Tibial nerve (tissue), 4 donors: ENCODE measurements around the gene UTS2B. TPM values are rescaled to one million over a fixed set of nuclear protein-coding genes. Genes with fewer than 3 reads are reported as not detected.

Source experiments
- DNase-seq, 2 donors: peaks; one replicate each; pipeline ENCODE4 v3.0.0-alpha.2; 2019; ENCODE audit warnings: low spot score in 2 of 2
- H3K27ac ChIP-seq, 4 donors: fragments of 200-600 bp; sonication (generic) in 3 of 4; one replicate each; pipeline ENCODE4 v1.5.1; 2017 to 2019; ENCODE audit warnings: mild to moderate bottlenecking in 1 of 4
- H3K27me3 ChIP-seq, 2 donors: fragments of 200-600 bp; sonication (generic) in 1 of 2; one replicate each; pipeline versions ENCODE4 v1.5.1 to v1.6.0; 2017 to 2019
- H3K36me3 ChIP-seq, 3 donors: fragments of 200-600 bp; sonication (generic); one replicate each; pipeline ENCODE4 v1.5.1; 2018 to 2019
- H3K4me1 ChIP-seq, 4 donors: fragments of 200-600 bp; sonication (generic) in 3 of 4; one replicate each; pipeline ENCODE4 v1.5.1; 2017 to 2019
- H3K4me3 ChIP-seq, 4 donors: fragments of 200-600 bp; sonication (generic) in 3 of 4; one replicate each; pipeline ENCODE4 v1.5.1; 2017 to 2019; ENCODE audit warnings: mild to moderate bottlenecking in 1 of 4, moderate library complexity in 1 of 4
- H3K9me3 ChIP-seq, 4 donors: fragments of 200-600 bp; sonication (generic) in 3 of 4; one replicate each; pipeline ENCODE4 v1.5.1; 2017 to 2019
- CTCF ChIP-seq, 5 experiments: fragments of 200-600 bp in 3 of 5; fragments of 450-650 bp in 2 of 5; sonication (generic) in 3 of 5; IDR thresholded peaks; one replicate each; pipeline ENCODE4 v1.5.1; 2016 to 2019; ENCODE audit warnings: antibody characterized with exemption in 5 of 5, mild to moderate bottlenecking in 3 of 5, moderate library complexity in 2 of 5
- EP300 ChIP-seq, 2 donors: sonication (generic); formaldehyde crosslinking; IDR thresholded peaks; one replicate each; pipeline ENCODE4 v1.6.1; 2017; ENCODE audit warnings: antibody characterized with exemption in 2 of 2, mild to moderate bottlenecking in 1 of 2
- POLR2A ChIP-seq, 2 donors: fragments of 450-650 bp; IDR thresholded peaks; one replicate each; pipeline ENCODE4 v1.6.1; 2017; ENCODE audit warnings: antibody characterized with exemption in 2 of 2, mild to moderate bottlenecking in 2 of 2, moderate library complexity in 2 of 2
- WGBS, 2 donors: methylation state at CpG; one replicate each; pipeline ENCODE4 v1.1.5; 2018; 5-methylcytosine and 5-hydroxymethylcytosine counted together
- total RNA-seq, 4 donors: library from RNA; depleted of rRNA; stranded (reverse); fragments of >200 nt; gene quantifications; one replicate each; pipeline ENCODE4 v1.1.0, GENCODE V29; 2016

UTS2B gene
- total RNA-seq, 4 donors from 2014 or later, result 0.90 to 2.7 TPM; not detected in 2

DNA sequence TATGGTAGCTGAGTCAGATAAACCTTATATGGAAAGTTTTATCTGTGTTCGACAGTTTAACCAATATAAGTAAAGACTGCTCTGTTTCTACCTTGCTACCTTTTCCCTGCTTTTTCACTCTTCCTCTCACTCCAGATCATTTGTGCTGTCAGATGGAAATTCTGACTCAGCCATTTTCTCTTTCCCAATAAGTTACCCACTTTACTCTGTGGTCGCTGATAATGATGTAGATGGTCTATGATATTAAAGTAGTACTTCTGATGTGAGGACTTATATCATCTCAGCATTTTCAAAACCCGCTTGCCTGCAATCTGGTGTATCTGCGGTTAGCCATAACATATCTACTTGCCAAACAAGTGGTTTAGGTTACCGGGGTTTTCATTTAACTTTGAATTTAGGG is 15.0 kb upstream of the UTS2B start:
- Histone ChIP-seq H3K4me1 (peaks cover 0 to 40% (median 8%) of the 10 kb centered on the region in 4 donors), H3K36me3 (no peaks in the 10 kb centered on the region), H3K27ac (no peak overlapping the region), H3K9me3 (no peaks in the 10 kb centered on the region), H3K27me3 (no peaks in the 10 kb centered on the region), H3K4me3 (no peak overlapping the region)
- TF ChIP-seq CTCF (IDR thresholded peaks at IDR 0.05) (no peak), EP300 (IDR thresholded peaks at IDR 0.05) (no peak), POLR2A (IDR thresholded peaks at IDR 0.05) (no peak)
- no peak for DNase-seq
- WGBS, 2 donors, result 95% methylated on average over 5 of the region's 5 CpGs

DNA sequence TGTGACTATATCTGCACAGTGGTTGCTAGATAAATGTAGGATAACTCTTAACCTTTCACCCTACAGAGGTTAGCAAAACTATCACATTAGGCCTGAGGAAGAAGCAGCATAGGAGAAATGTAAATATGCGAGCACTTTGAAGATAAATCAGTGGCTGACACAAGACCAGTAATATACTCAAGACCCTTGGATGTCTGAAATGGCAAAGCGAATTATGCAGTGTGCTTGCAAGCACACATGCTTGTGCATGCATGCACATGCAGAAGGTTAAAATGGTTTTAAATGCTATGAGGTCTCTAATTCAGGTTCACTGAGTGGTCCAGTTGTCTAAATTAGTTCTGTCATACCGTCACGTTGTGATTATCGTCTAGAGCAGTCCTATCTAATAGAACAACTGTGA is 13.6 kb upstream of the UTS2B start:
- Histone ChIP-seq H3K27ac (no peak overlapping the region), H3K36me3 (no peaks in the 10 kb centered on the region), H3K9me3 (no peaks in the 10 kb centered on the region), H3K4me1 (peaks cover 0 to 39% (median 9%) of the 10 kb centered on the region in 4 donors), H3K27me3 (no peaks in the 10 kb centered on the region), H3K4me3 (no peak overlapping the region)
- DNase-seq, result no peak
- TF ChIP-seq POLR2A (IDR thresholded peaks at IDR 0.05) (no peak), EP300 (IDR thresholded peaks at IDR 0.05) (no peak), CTCF (IDR thresholded peaks at IDR 0.05) (no peak)
- WGBS, 2 donors, result 93 to 96% methylated on average over 5 of the region's 5 CpGs

GRCh38 chr3:191343115-191343514 is 12.8 kb upstream of the UTS2B start:
- no peaks in the 10 kb centered on the region for H3K36me3 ChIP-seq
- 88 to 90% methylated on average over 4 of the region's 4 CpGs for WGBS, 2 donors
- H3K27ac ChIP-seq, result no peak overlapping the region
- DNase-seq, result no peak
- no peaks in the 10 kb centered on the region for H3K9me3 ChIP-seq
- no peaks in the 10 kb centered on the region for H3K27me3 ChIP-seq
- H3K4me3 ChIP-seq, result no peak overlapping the region
- H3K4me1 ChIP-seq, result peaks cover 0 to 44% (median 13%) of the 10 kb centered on the region in 4 donors
- TF ChIP-seq POLR2A (IDR thresholded peaks at IDR 0.05) (no peak), EP300 (IDR thresholded peaks at IDR 0.05) (no peak), CTCF (IDR thresholded peaks at IDR 0.05) (no peak)

DNA sequence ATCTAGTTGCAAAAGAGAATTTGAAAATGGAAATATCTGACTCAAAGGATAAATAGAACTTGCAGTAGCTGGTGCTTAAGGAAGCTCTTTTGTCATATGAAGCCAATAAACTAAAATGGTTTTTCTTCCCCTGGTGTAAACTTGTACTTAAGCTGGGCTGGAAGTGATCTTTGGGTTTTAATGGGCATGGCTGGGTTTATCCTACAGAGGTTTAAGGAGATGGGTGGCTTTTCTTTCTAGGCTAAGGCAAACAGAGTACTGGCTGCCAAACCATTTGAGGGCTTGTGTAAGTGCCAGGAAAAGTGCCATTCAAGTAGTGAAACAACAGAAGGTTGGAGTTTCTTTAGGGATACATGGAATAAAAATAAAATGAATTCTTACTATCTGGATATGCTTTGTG is 12.1 kb upstream of the UTS2B start:
- Histone ChIP-seq H3K4me1 (peaks cover 0 to 50% (median 19%) of the 10 kb centered on the region in 4 donors), H3K27ac (no peak overlapping the region), H3K27me3 (no peaks in the 10 kb centered on the region), H3K9me3 (no peaks in the 10 kb centered on the region), H3K36me3 (no peaks in the 10 kb centered on the region), H3K4me3 (no peak overlapping the region)
- no peak for DNase-seq
- TF ChIP-seq CTCF (IDR thresholded peaks at IDR 0.05) (no peak), EP300 (IDR thresholded peaks at IDR 0.05) (no peak), POLR2A (IDR thresholded peaks at IDR 0.05) (no peak)

DNA sequence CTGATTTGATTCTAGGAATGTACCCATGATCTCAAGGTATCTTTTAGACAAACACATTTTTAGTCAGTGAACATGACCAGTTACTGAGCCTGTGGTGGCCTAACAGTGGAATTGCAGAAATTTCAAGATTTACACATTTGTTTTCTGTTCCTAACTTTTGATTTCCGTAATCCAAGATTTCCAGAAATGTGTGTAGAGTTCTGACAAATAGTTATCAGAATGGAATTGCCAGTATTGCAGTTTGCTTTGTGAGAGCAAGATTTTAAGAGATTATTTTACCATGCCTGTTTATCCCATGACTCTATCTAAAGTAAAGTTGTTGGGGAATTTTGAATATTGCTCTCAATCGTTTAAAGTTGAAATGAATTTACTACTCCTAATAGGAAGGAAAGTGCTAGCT is 11.7 kb upstream of the UTS2B start:
- H3K9me3 ChIP-seq, result no peaks in the 10 kb centered on the region
- H3K27ac ChIP-seq, result no peak overlapping the region
- no peaks in the 10 kb centered on the region for H3K36me3 ChIP-seq
- TF ChIP-seq POLR2A (IDR thresholded peaks at IDR 0.05), result no peak
- TF ChIP-seq CTCF (IDR thresholded peaks at IDR 0.05), result no peak
- TF ChIP-seq EP300 (IDR thresholded peaks at IDR 0.05), result no peak
- H3K4me3 ChIP-seq, result no peak overlapping the region
- H3K4me1 ChIP-seq, result peaks cover 0 to 54% (median 19%) of the 10 kb centered on the region in 4 donors
- no peak for DNase-seq
- 64 to 71% methylated on average over 2 of the region's 2 CpGs for WGBS, 2 donors
- no peaks in the 10 kb centered on the region for H3K27me3 ChIP-seq
